GM19043 (cell line): Measurements from ENCODE around the gene IFRD2.
"Not testable (repeated sequence)": the region's sequence is repeated elsewhere in the genome, so short reads cannot be mapped to it uniquely, and the experiment has no call there.

Experiments
- ATAC-seq: cut with Tn5 transposase; IDR thresholded peaks from one replicate; pipeline ENCODE4 v1.9.1; 2021; ENCODE audit warnings: low read depth; ENCODE audit not compliant: unreplicated experiment

The IFRD2 gene

GRCh38 chr3:50288387-50289007, 3.7 kb downstream of the IFRD2 start:
- ATAC-seq, result no peak

GRCh38 chr3:50287262-50287661, 5.0 kb downstream of the IFRD2 start:
- ATAC-seq, result no peak

GRCh38 chr3:50286322-50287227, 5.7 kb downstream of the IFRD2 start:
- no peak for ATAC-seq

GRCh38 chr3:50284121-50284520, 8.1 kb downstream of the IFRD2 start:
- not testable (repeated sequence) for ATAC-seq

DNA sequence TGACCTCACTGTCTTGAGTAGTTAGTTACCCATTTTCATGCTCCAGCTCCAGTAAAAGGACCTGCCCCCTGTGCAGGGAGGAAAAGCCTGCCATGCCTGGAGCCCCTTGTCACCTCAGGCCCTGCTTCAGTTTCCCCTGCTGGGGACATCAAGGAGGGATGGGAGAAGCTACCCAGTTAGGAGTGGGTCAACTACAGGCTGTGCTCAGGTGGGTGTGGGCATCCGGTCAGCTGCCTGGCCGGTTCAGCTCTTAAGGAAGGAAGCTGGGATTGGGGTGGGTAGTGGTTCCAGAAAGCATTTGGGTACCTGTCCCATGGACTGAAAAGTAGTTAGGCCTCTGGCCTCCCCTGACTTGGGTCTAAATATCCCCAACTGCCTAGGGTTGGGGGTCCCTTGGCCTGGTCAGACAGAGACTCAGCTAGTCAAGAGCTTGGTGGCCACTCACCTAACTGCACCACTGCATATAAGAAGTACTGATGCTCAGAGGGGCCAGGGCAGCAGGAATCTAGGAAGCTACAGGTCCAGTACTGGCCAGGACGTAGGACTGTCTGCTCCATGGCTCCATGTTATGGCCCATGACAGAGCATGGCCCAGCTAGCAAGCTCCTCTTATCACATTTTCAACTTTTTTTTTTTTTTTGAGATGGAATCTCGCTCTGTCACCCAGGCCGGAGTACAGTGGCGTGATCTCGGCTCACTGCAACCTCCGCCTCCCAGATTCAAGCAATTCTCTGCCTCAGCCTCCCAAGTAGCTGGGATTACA, 12.8 kb downstream of the IFRD2 start:
- no peak for ATAC-seq

GRCh38 chr3:50278880-50279224, 13.4 kb downstream of the IFRD2 start, which contains the start of gene LSMEM2:
Gene LSMEM2, plus strand, starts transcription at chr3:50279087. Its CDS starts 27 bp downstream, at chr3:50279114.
- ATAC-seq, result no peak

DNA sequence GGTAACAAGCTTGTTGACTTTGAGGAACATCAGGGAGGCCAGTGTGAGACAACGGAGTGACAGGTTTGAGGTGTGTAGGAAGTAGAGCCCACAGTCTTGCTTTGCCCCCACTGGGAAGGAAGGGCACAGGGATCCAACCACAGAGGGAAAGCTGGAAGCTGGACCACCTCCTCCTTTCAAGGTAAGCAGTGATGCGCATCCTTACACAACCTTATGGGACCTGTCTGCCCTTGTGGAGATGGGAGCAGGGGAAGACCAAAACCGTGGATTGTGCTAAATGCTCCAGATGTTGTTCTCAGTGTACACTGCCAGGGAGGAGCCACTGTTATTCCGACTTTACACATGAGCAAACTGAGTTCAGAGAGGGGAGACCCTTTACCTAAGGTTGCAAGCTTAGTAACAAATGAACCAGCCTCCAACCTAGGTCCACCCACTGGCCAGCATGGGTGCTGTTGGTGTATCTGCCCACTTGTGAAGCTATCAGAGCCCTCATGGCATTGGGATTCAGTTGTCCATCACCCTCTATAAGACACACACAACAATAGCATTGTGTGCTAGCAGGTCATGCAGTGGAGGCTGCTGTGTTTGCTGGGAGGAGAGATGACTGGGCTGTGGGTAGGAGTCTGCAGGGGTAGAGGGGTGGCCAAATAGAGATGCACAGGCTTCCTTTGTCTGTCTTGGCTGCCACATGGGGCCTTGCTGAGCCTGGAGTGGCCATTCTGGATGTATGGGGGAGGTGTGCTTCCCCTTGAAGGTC, 13.9 kb downstream of the IFRD2 start:
- no peak for ATAC-seq

DNA sequence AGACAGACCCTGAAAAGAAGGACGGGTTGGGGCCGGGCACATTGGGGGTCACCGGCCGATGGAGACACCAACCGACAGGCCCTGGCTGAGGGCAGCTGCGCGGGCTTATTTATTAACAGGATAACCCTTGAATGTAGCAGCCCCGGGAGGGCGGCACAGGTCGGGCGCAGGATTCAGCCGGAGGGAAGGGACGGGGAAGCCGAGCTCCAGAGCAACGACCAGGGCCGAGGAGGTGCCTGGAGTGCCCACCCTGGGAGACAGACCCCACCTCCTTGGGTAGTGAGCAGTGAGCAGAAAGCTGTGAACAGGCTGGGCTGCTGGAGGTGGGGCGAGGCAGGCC, 15.5 kb downstream of the IFRD2 start:
- ATAC-seq, result no peak

DNA sequence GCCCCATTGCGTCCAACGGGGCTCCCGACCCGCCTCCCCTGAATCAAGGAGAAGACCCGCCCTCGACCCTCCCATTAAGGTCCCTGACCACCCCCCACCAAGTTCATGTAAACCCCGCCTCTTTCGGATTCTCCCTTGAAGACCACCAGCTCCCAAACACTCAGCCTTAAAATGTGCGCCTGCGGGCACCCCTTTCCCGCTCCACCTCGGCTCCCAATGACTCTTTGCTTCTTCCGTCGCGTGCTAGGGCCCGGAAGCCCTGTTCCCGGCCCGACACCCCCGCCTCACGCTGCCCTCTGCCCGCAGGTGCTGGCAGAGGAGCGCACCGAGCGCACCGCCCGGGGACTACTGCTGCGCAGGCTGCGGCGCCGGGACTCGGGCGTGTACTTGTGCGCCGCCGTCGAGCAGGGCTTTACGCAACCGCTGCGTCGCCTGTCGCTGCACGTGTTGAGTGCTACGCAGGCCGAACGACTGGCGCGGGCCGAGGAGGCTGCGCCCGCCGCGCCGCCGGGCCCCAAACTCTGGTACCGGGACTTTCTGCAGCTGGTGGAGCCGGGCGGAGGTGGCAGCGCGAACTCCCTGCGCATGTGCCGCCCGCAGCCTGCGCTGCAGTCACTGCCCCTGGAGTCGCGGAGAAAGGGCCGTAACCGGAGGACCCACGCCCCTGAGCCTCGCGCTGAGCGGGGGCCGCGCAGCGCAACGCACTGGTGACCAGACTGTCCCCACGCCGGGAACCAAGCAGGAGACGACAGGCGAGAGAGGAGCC, 16.1 kb downstream of the IFRD2 start:
- ATAC-seq, result no peak

DNA sequence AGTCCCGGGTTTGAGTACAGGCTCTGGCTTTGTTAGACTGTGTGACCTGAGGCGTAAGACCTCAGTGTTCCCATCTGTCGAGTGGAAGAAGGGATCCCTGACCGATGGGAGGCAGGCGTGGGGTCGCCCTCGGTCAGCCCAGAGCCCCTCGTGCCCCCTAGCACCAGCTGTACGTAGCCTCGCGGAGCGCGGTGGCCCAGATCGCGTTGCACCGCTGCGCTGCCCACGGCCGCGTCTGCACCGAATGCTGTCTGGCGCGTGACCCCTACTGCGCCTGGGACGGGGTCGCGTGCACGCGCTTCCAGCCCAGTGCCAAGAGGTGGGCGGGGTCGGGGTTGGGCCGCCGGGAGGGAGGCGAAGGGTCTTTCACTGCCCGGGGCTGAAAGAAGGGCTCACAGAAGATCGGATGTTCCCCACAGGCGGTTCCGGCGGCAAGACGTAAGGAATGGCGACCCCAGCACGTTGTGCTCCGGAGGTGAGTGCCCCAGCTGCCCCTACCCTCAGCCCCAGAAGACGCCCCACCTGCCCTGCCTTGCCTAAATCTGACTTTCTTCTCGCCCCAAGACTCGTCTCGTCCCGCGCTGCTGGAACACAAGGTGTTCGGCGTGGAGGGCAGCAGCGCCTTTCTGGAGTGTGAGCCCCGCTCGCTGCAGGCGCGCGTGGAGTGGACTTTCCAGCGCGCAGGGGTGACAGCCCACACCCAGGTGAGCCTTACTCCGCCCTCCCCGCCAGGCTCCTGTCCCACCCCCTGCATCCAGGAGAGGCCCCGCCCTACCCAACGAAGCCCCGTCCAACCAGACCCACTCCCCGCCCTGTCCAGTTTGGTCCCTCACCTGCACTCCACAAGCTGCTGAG, 16.9 kb downstream of the IFRD2 start:
- ATAC-seq, result no peak

GRCh38 chr3:50274371-50275104, 17.7 kb downstream of the IFRD2 start:
- ATAC-seq, result no peak

DNA sequence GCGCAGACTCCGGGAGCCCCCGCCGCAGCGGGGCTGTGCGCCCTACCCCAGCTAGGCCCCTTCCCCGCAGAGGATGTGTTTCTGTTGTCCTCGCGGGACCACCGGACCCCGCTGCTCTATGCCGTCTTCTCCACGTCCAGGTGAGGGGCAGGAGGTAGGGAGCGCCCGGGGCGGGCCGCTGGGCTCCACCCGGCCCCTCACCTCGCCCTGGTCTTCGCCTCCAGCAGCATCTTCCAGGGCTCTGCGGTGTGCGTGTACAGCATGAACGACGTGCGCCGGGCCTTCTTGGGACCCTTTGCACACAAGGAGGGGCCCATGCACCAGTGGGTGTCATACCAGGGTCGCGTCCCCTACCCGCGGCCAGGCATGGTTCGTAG, 18.6 kb downstream of the IFRD2 start:
- no peak for ATAC-seq

DNA sequence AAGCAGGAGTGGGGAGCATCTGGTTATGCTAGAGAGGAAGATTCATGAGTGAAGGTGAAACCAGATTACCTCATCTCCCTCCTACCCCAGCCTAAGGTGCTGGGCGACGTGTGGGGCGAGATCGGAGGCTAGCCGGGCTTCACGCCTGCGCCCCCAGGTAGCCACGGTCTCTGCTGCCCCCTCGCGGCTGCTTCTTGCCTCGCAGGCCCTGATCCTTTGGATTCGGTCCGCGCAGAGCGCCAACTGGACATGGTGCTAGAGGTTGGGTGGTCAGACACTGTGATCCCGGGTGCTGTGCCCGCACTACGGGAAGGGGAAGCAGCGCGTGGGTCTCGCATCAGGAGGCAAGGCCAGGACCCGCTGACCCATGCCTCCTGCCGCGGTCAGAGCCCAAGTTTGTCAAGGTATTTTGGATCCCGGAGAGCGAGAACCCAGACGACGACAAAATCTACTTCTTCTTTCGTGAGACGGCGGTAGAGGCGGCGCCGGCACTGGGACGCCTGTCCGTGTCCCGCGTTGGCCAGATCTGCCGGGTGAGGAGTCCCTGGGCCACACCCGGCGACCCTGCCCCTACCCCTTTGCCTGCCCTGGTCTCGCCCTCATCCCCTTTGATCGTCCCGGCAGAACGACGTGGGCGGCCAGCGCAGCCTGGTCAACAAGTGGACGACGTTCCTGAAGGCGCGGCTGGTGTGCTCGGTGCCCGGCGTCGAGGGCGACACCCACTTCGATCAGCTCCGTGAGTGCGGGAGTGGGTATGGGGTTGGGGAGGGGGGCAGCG, 19.1 kb downstream of the IFRD2 start:
- ATAC-seq, result peak; percentile 79

DNA sequence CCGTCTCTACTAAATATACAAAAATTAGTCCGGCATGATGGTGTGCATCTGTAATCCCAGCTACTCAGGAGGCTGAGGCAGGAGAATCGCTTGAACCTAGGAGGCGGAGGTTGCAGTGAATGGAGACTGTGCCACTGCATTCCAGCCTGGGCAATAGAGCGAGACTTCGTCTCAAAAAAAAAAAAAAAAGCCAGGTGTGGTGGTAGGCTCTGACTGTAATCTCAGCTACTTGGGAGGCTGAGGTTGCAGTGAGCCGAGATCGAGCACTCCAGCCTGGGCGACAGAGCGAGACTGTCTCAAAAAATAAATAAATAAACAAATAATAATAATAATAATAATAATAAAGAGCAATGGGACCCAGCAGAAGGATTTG, 19.7 kb downstream of the IFRD2 start:
- ATAC-seq, result not testable (repeated sequence)

DNA sequence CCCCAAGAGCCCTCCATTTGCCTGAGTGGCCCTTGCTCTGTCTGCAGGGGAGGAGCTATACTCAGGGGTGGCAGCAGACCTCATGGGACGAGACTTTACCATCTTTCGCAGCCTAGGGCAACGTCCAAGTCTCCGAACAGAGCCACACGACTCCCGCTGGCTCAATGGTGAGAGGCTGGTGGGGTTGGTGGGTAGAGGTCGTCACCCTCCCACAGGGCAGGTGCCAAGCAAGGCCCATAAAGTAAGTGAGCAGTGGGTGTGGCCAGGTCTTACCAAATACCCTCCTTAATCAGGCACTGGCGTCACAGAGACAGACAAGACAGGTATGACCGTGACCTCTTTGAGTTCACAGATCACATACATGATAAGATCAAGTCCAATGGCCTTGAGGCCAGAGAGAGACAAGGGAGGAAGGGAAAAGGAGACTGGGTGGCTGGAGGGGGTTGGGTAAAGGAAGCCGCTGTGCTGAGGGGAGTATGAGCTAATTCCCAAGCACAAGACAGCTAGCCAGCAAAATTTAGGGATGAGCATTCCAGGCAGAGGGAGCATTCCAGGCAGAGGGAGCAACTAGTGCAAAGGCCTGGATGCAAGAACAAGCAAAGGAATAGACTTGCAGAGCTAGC, 20.8 kb downstream of the IFRD2 start:
- ATAC-seq, result no peak

GRCh38 chr3:50270422-50271224, 21.6 kb downstream of the IFRD2 start:
- ATAC-seq, result no peak
